Effector memory CD8-positive, alpha-beta T cell (primary cell): ENCODE measurements around the gene OPRM1.

Experiments used
- ATAC-seq: fragments of 150-1000 bp; cut with Tn5 transposase; replicated peaks from 2 replicates; pipeline ENCODE4 v1.10.0; 2021; ENCODE audit warnings: mild to moderate bottlenecking, moderate library complexity
- DNase-seq, 3 experiments: peaks; one replicate each; pipeline ENCODE4 v3.0.0; 2021
- H3K27ac Mint-ChIP-seq, 2 donors: one replicate each; pipeline ENCODE4 v1.8.0; 2022; ENCODE audit warnings: mild to moderate bottlenecking in 2 of 2, mixed read lengths in 2 of 2, moderate library complexity in 2 of 2
- H3K27me3 Mint-ChIP-seq, 2 donors: one replicate each; pipeline ENCODE4 v1.8.0; 2022; ENCODE audit warnings: mixed read lengths in 2 of 2
- H3K36me3 Mint-ChIP-seq: one replicate; pipeline ENCODE4 v1.8.0; 2022; ENCODE audit warnings: mild to moderate bottlenecking, moderate library complexity, mixed read lengths; ENCODE audit not compliant: insufficient read depth
- H3K4me1 Mint-ChIP-seq, 2 donors: one replicate each; pipeline ENCODE4 v1.8.0; 2022; ENCODE audit warnings: low read depth in 2 of 2, mixed read lengths in 2 of 2
- H3K4me3 Mint-ChIP-seq, 2 donors: one replicate each; pipeline ENCODE4 v1.8.0; 2022; ENCODE audit warnings: mild to moderate bottlenecking in 2 of 2, mixed read lengths in 2 of 2, moderate library complexity in 2 of 2
- H3K9me3 Mint-ChIP-seq, 2 donors: one replicate each; pipeline ENCODE4 v1.8.0; 2022; ENCODE audit warnings: mixed read lengths in 2 of 2

OPRM1 gene

GRCh38 chr6:154277629-154278017 is 238.6 kb downstream of the OPRM1 start:
- no peaks in the 10 kb centered on the region for H3K27me3 Mint-ChIP-seq

GRCh38 chr6:154280521-154280920 is 241.5 kb downstream of the OPRM1 start:
- Mint-ChIP-seq H3K27me3 (no peaks in the 10 kb centered on the region), H3K27ac (no peak overlapping the region), H3K4me1 (peaks cover 8 to 16% of the 10 kb centered on the region in 2 donors), H3K36me3 (no peaks in the 10 kb centered on the region), H3K4me3 (no peak overlapping the region), H3K9me3 (no peaks in the 10 kb centered on the region)
- DNase-seq: no peak
- ATAC-seq: no peak

More at GRCh38 chr6:154277629-154278017, 238.6 kb downstream of the OPRM1 start:
- ATAC-seq (peak; percentile 51), DNase-seq (no peak)
- Mint-ChIP-seq H3K9me3 (no peaks in the 10 kb centered on the region), H3K4me3 (peak overlapping the region; percentile 62 to 70), H3K4me1 (peaks cover 8 to 16% of the 10 kb centered on the region in 2 donors), H3K36me3 (no peaks in the 10 kb centered on the region), H3K27ac (peak overlapping the region; percentile 31 to 45)

- no peaks in the 10 kb centered on the region for H3K27me3 Mint-ChIP-seq
Observed at GRCh38 chr6:154284313-154284853, 245.3 kb downstream of the OPRM1 start.

GRCh38 chr6:154285826-154286225 is 246.8 kb downstream of the OPRM1 start:
- no peak for DNase-seq
- no peaks in the 10 kb centered on the region for H3K9me3 Mint-ChIP-seq
- no peaks in the 10 kb centered on the region for H3K36me3 Mint-ChIP-seq
- no peaks in the 10 kb centered on the region for H3K27me3 Mint-ChIP-seq
- no peak for ATAC-seq
- no peak overlapping the region for H3K27ac Mint-ChIP-seq
- H3K4me3 Mint-ChIP-seq: no peak overlapping the region
- H3K4me1 Mint-ChIP-seq: no peaks in the 10 kb centered on the region

More at GRCh38 chr6:154284313-154284853, 245.3 kb downstream of the OPRM1 start:
- no peak for ATAC-seq
- H3K36me3 Mint-ChIP-seq: no peaks in the 10 kb centered on the region
- H3K4me3 Mint-ChIP-seq: no peak overlapping the region
- no peak overlapping the region for H3K27ac Mint-ChIP-seq
- DNase-seq: no peak
- H3K4me1 Mint-ChIP-seq: no peaks in the 10 kb centered on the region
- no peaks in the 10 kb centered on the region for H3K9me3 Mint-ChIP-seq

GRCh38 chr6:154289818-154290508 is 250.9 kb downstream of the OPRM1 start:
- H3K9me3 Mint-ChIP-seq: no peaks in the 10 kb centered on the region
- DNase-seq (no peak), ATAC-seq (no peak)
- no peaks in the 10 kb centered on the region for H3K27me3 Mint-ChIP-seq
- no peaks in the 10 kb centered on the region for H3K36me3 Mint-ChIP-seq
- H3K27ac Mint-ChIP-seq: no peak overlapping the region
- no peaks in the 10 kb centered on the region for H3K4me1 Mint-ChIP-seq
- H3K4me3 Mint-ChIP-seq: no peak overlapping the region

GRCh38 chr6:154292066-154292465 is 253.0 kb downstream of the OPRM1 start:
- no peak for DNase-seq
- H3K27ac Mint-ChIP-seq: no peak overlapping the region
- H3K27me3 Mint-ChIP-seq: no peaks in the 10 kb centered on the region
- no peak overlapping the region for H3K4me3 Mint-ChIP-seq
- no peak for ATAC-seq
- H3K36me3 Mint-ChIP-seq: no peaks in the 10 kb centered on the region
- no peaks in the 10 kb centered on the region for H3K4me1 Mint-ChIP-seq
- no peaks in the 10 kb centered on the region for H3K9me3 Mint-ChIP-seq

- Mint-ChIP-seq H3K4me3 (no peak overlapping the region), H3K36me3 (no peaks in the 10 kb centered on the region), H3K9me3 (no peaks in the 10 kb centered on the region), H3K27ac (no peak overlapping the region), H3K4me1 (no peaks in the 10 kb centered on the region), H3K27me3 (no peaks in the 10 kb centered on the region)
- DNase-seq (no peak), ATAC-seq (no peak)
Observed at GRCh38 chr6:154292855-154293519, 253.9 kb downstream of the OPRM1 start.

- ATAC-seq (no peak), DNase-seq (no peak)
- H3K27ac Mint-ChIP-seq: no peak overlapping the region
- H3K4me1 Mint-ChIP-seq: no peaks in the 10 kb centered on the region
- no peak overlapping the region for H3K4me3 Mint-ChIP-seq
- no peaks in the 10 kb centered on the region for H3K9me3 Mint-ChIP-seq
- no peaks in the 10 kb centered on the region for H3K27me3 Mint-ChIP-seq
- no peaks in the 10 kb centered on the region for H3K36me3 Mint-ChIP-seq
Observed at GRCh38 chr6:154295733-154296132, 256.7 kb downstream of the OPRM1 start.
